ENCODE results near the gene CD28.

CD28 gene

GRCh38 chr2:203741566-203741965 lies 35.1 kb downstream of the CD28 start:
- H4K91ac ChIP-seq (ENCODE audit: low read depth, low read length, poor library complexity), result no peak overlapping the region
- no peak overlapping the region for H3K9ac ChIP-seq (ENCODE audit: low read depth, low read length, poor library complexity)
- H2BK12ac ChIP-seq (ENCODE audit: low read length), result no peak overlapping the region
- no peak for DNase-seq (ENCODE audit: low spot score)
- no peak overlapping the region for H4K8ac ChIP-seq (ENCODE audit: low read depth, low read length)
- H3K27ac ChIP-seq (replicated peaks; ENCODE audit: low read length), result no peak overlapping the region
- H3K4ac ChIP-seq (ENCODE audit: low read length), result no peak overlapping the region
- no CpG with 5 or more reads among the region's 1 CpG for WGBS, 2 donors (ENCODE audit: extremely low coverage in 2 of 2, insufficient read length in 2 of 2, insufficient replicate concordance in 1 of 2)
- no peak overlapping the region for H3K18ac ChIP-seq (ENCODE audit: low read length)
- no peaks in the 10 kb centered on the region for H3K79me1 ChIP-seq (ENCODE audit: low read depth, low read length)
- no peak overlapping the region for H2BK5ac ChIP-seq (ENCODE audit: low read length)
- no peak overlapping the region for H3K23ac ChIP-seq (ENCODE audit: low read depth, low read length, poor library complexity)
- H3K9me3 ChIP-seq (replicated peaks in 1 of 2; ENCODE audit: control insufficient read depth in 2 of 2, insufficient read depth in 1 of 2, low read depth in 1 of 2, low read length in 2 of 2), result no peaks in the 10 kb centered on the region
- H3K27me3 ChIP-seq (ENCODE audit: control insufficient read depth in 3 of 3, insufficient read depth in 3 of 3, low read depth in 1 of 3, low read length in 3 of 3), result peaks cover 0 to 10% (median 0%) of the 10 kb centered on the region in 3 experiments
- H2AFZ ChIP-seq (ENCODE audit: low read length), result no peak overlapping the region
- no peak overlapping the region for H3K4me3 ChIP-seq (ENCODE audit: low read length in 2 of 2)
- no peak overlapping the region for H2AK5ac ChIP-seq (ENCODE audit: low read depth, low read length)
- no peaks in the 10 kb centered on the region for H3K36me3 ChIP-seq (replicated peaks in 1 of 2; ENCODE audit: control insufficient read depth in 2 of 2, insufficient read depth in 2 of 2, low read length in 2 of 2)
- H2BK15ac ChIP-seq (ENCODE audit: low read length), result no peak overlapping the region
- H3K14ac ChIP-seq (ENCODE audit: low read length), result no peak overlapping the region
- no peak overlapping the region for H2BK120ac ChIP-seq (ENCODE audit: low read depth, low read length)
- H3K4me1 ChIP-seq (ENCODE audit: control insufficient read depth in 2 of 2, insufficient read depth in 1 of 2, low read depth in 1 of 2, low read length in 2 of 2), result peaks cover 0 to 11% of the 10 kb centered on the region in 2 donors
- H3K4me2 ChIP-seq (ENCODE audit: insufficient read depth, low read length, poor library complexity, severe bottlenecking), result no peak overlapping the region

GRCh38 chr2:203743441-203743981 lies 37.1 kb downstream of the CD28 start:
- peaks cover 0 to 10% (median 0%) of the 10 kb centered on the region in 3 experiments for H3K27me3 ChIP-seq (ENCODE audit: control insufficient read depth in 3 of 3, insufficient read depth in 3 of 3, low read depth in 1 of 3, low read length in 3 of 3)
- no peak overlapping the region for H2BK120ac ChIP-seq (ENCODE audit: low read depth, low read length)
- WGBS, 2 donors (ENCODE audit: extremely low coverage in 2 of 2, insufficient read length in 2 of 2, insufficient replicate concordance in 1 of 2), result no CpG with 5 or more reads among the region's 2 CpGs

GRCh38 chr2:203744091-203744490 lies 37.7 kb downstream of the CD28 start:
- no peak for DNase-seq (ENCODE audit: low spot score)
- Histone ChIP-seq H2BK5ac (ENCODE audit: low read length) (no peak overlapping the region), H3K14ac (ENCODE audit: low read length) (no peak overlapping the region), H3K36me3 (replicated peaks in 1 of 2; ENCODE audit: control insufficient read depth in 2 of 2, insufficient read depth in 2 of 2, low read length in 2 of 2) (no peaks in the 10 kb centered on the region), H3K27ac (replicated peaks; ENCODE audit: low read length) (no peak overlapping the region), H3K4me3 (ENCODE audit: low read length in 2 of 2) (no peak overlapping the region), H4K8ac (ENCODE audit: low read depth, low read length) (no peak overlapping the region), H2BK12ac (ENCODE audit: low read length) (no peak overlapping the region), H3K4me2 (ENCODE audit: insufficient read depth, low read length, poor library complexity, severe bottlenecking) (no peak overlapping the region), H3K79me1 (ENCODE audit: low read depth, low read length) (no peaks in the 10 kb centered on the region), H4K91ac (ENCODE audit: low read depth, low read length, poor library complexity) (no peak overlapping the region), H2AFZ (ENCODE audit: low read length) (no peak overlapping the region), H3K18ac (ENCODE audit: low read length) (no peak overlapping the region), H3K9me3 (replicated peaks in 1 of 2; ENCODE audit: control insufficient read depth in 2 of 2, insufficient read depth in 1 of 2, low read depth in 1 of 2, low read length in 2 of 2) (no peaks in the 10 kb centered on the region), H2BK15ac (ENCODE audit: low read length) (no peak overlapping the region), H3K23ac (ENCODE audit: low read depth, low read length, poor library complexity) (no peak overlapping the region), H2AK5ac (ENCODE audit: low read depth, low read length) (no peak overlapping the region), H3K4ac (ENCODE audit: low read length) (no peak overlapping the region), H3K4me1 (ENCODE audit: control insufficient read depth in 2 of 2, insufficient read depth in 1 of 2, low read depth in 1 of 2, low read length in 2 of 2) (peaks cover 0 to 11% of the 10 kb centered on the region in 2 donors), H3K9ac (ENCODE audit: low read depth, low read length, poor library complexity) (no peak overlapping the region), H2BK120ac (ENCODE audit: low read depth, low read length) (no peak overlapping the region), H3K27me3 (ENCODE audit: control insufficient read depth in 3 of 3, insufficient read depth in 3 of 3, low read depth in 1 of 3, low read length in 3 of 3) (peaks cover 0 to 10% (median 0%) of the 10 kb centered on the region in 3 experiments)
- WGBS, 2 donors (ENCODE audit: extremely low coverage in 2 of 2, insufficient read length in 2 of 2, insufficient replicate concordance in 1 of 2), result no CpG with 5 or more reads among the region's 4 CpGs

More at GRCh38 chr2:203743441-203743981, 37.1 kb downstream of the CD28 start:
- H3K14ac ChIP-seq (ENCODE audit: low read length), result no peak overlapping the region
- no peak overlapping the region for H2BK5ac ChIP-seq (ENCODE audit: low read length)
- H4K8ac ChIP-seq (ENCODE audit: low read depth, low read length), result no peak overlapping the region
- no peak overlapping the region for H3K23ac ChIP-seq (ENCODE audit: low read depth, low read length, poor library complexity)
- DNase-seq (ENCODE audit: low spot score), result no peak
- no peak overlapping the region for H4K91ac ChIP-seq (ENCODE audit: low read depth, low read length, poor library complexity)
- no peak overlapping the region for H3K9ac ChIP-seq (ENCODE audit: low read depth, low read length, poor library complexity)
- H2AK5ac ChIP-seq (ENCODE audit: low read depth, low read length), result no peak overlapping the region
- H3K4ac ChIP-seq (ENCODE audit: low read length), result no peak overlapping the region
- no peak overlapping the region for H3K18ac ChIP-seq (ENCODE audit: low read length)
- H3K79me1 ChIP-seq (ENCODE audit: low read depth, low read length), result no peaks in the 10 kb centered on the region
- no peak overlapping the region for H2BK15ac ChIP-seq (ENCODE audit: low read length)
- no peaks in the 10 kb centered on the region for H3K9me3 ChIP-seq (replicated peaks in 1 of 2; ENCODE audit: control insufficient read depth in 2 of 2, insufficient read depth in 1 of 2, low read depth in 1 of 2, low read length in 2 of 2)
- no peak overlapping the region for H2AFZ ChIP-seq (ENCODE audit: low read length)
- peaks cover 0 to 11% of the 10 kb centered on the region in 2 donors for H3K4me1 ChIP-seq (ENCODE audit: control insufficient read depth in 2 of 2, insufficient read depth in 1 of 2, low read depth in 1 of 2, low read length in 2 of 2)
- H2BK12ac ChIP-seq (ENCODE audit: low read length), result no peak overlapping the region
- no peak overlapping the region for H3K4me2 ChIP-seq (ENCODE audit: insufficient read depth, low read length, poor library complexity, severe bottlenecking)
- H3K27ac ChIP-seq (replicated peaks; ENCODE audit: low read length), result no peak overlapping the region
- H3K4me3 ChIP-seq (ENCODE audit: low read length in 2 of 2), result no peak overlapping the region
- no peaks in the 10 kb centered on the region for H3K36me3 ChIP-seq (replicated peaks in 1 of 2; ENCODE audit: control insufficient read depth in 2 of 2, insufficient read depth in 2 of 2, low read length in 2 of 2)

GRCh38 chr2:203745267-203745666 lies 38.8 kb downstream of the CD28 start:
- WGBS, 2 donors (ENCODE audit: extremely low coverage in 2 of 2, insufficient read length in 2 of 2, insufficient replicate concordance in 1 of 2), result no CpG with 5 or more reads among the region's 1 CpG
- H2BK120ac ChIP-seq (ENCODE audit: low read depth, low read length), result no peak overlapping the region
- H2BK12ac ChIP-seq (ENCODE audit: low read length), result no peak overlapping the region
- H3K9me3 ChIP-seq (replicated peaks in 1 of 2; ENCODE audit: control insufficient read depth in 2 of 2, insufficient read depth in 1 of 2, low read depth in 1 of 2, low read length in 2 of 2), result no peaks in the 10 kb centered on the region
- H4K91ac ChIP-seq (ENCODE audit: low read depth, low read length, poor library complexity), result no peak overlapping the region
- H2BK5ac ChIP-seq (ENCODE audit: low read length), result no peak overlapping the region
- H3K79me1 ChIP-seq (ENCODE audit: low read depth, low read length), result no peaks in the 10 kb centered on the region
- H2BK15ac ChIP-seq (ENCODE audit: low read length), result no peak overlapping the region
- no peak overlapping the region for H4K8ac ChIP-seq (ENCODE audit: low read depth, low read length)
- no peak overlapping the region for H2AK5ac ChIP-seq (ENCODE audit: low read depth, low read length)
- H3K4me2 ChIP-seq (ENCODE audit: insufficient read depth, low read length, poor library complexity, severe bottlenecking), result no peak overlapping the region
- no peaks in the 10 kb centered on the region for H3K36me3 ChIP-seq (replicated peaks in 1 of 2; ENCODE audit: control insufficient read depth in 2 of 2, insufficient read depth in 2 of 2, low read length in 2 of 2)
- no peak for DNase-seq (ENCODE audit: low spot score)
- no peak overlapping the region for H3K9ac ChIP-seq (ENCODE audit: low read depth, low read length, poor library complexity)
- no peak overlapping the region for H3K14ac ChIP-seq (ENCODE audit: low read length)
- no peak overlapping the region for H3K27ac ChIP-seq (replicated peaks; ENCODE audit: low read length)
- H3K27me3 ChIP-seq (ENCODE audit: control insufficient read depth in 3 of 3, insufficient read depth in 3 of 3, low read depth in 1 of 3, low read length in 3 of 3), result peaks cover 0 to 6% (median 0%) of the 10 kb centered on the region in 3 experiments
- peaks cover 0 to 9% of the 10 kb centered on the region in 2 donors for H3K4me1 ChIP-seq (ENCODE audit: control insufficient read depth in 2 of 2, insufficient read depth in 1 of 2, low read depth in 1 of 2, low read length in 2 of 2)
- no peak overlapping the region for H2AFZ ChIP-seq (ENCODE audit: low read length)
- H3K18ac ChIP-seq (ENCODE audit: low read length), result no peak overlapping the region
- no peak overlapping the region for H3K4me3 ChIP-seq (ENCODE audit: low read length in 2 of 2)
- no peak overlapping the region for H3K23ac ChIP-seq (ENCODE audit: low read depth, low read length, poor library complexity)
- H3K4ac ChIP-seq (ENCODE audit: low read length), result no peak overlapping the region
